ENCODE results near the gene FAM216B.

DNA sequence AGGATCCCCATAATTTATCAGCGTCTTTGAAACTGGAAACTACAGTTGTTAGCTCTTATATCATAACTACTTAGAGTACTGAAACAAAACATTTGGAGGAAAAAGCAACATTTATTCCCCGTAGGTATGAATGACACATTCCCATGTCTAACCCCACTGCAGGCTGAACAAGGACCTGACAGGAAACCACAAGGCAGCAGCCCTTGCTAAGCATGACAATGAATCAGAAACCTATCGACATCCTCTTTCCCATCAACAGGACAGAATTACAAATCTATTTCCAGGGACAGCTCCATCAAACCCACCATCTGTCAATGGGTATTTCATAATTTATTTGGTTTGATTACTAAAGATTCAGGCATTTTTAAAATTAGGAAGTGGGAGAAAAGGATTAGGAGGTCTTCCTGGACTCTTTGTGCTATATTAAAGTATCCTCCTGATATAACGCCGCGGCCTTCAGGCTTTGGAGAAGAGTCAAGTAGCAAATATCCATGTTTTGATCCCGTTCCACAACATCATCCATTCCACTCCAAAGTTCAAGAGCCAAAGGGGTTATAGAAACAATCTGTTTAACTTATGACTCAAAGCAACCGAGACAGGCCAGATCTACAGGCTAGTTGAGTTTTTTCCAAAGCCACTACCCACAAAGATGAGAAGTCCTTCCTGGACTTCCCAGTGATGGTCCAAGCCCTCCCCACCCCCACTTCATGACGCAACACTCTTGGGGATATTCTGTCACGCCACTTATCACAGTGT lies 51.1 kb downstream of the FAM216B start:
- TF ChIP-seq POLR2A (IDR thresholded peaks at IDR 0.05; ENCODE audit: low read depth, low read length) (no peak), TAF1 (IDR thresholded peaks at IDR 0.05; ENCODE audit: borderline replicate concordance, low read depth, low read length) (no peak), POLR2AphosphoS5 (IDR thresholded peaks at IDR 0.05; ENCODE audit: low read depth, low read length) (no peak)

Measured in GM12892 (cell line).